Dermis blood vessel endothelial cell (primary cell): Measurements from ENCODE around the gene SEC14L2. TPM values are rescaled to one million over a fixed set of nuclear protein-coding genes. Genes with fewer than 3 reads are reported as not detected.

Source experiments
- DNase-seq: peaks from one replicate; pipeline ENCODE4 v3.0.0; 2010
- total RNA-seq: library from RNA; depleted of rRNA; stranded (reverse); fragments of >200 nt; gene quantifications from 2 replicates; pipeline ENCODE4 v1.2.3, GENCODE V29; 2014

SEC14L2 gene
- total RNA-seq: 16.2 and 17.0 TPM in 2 replicates

DNA sequence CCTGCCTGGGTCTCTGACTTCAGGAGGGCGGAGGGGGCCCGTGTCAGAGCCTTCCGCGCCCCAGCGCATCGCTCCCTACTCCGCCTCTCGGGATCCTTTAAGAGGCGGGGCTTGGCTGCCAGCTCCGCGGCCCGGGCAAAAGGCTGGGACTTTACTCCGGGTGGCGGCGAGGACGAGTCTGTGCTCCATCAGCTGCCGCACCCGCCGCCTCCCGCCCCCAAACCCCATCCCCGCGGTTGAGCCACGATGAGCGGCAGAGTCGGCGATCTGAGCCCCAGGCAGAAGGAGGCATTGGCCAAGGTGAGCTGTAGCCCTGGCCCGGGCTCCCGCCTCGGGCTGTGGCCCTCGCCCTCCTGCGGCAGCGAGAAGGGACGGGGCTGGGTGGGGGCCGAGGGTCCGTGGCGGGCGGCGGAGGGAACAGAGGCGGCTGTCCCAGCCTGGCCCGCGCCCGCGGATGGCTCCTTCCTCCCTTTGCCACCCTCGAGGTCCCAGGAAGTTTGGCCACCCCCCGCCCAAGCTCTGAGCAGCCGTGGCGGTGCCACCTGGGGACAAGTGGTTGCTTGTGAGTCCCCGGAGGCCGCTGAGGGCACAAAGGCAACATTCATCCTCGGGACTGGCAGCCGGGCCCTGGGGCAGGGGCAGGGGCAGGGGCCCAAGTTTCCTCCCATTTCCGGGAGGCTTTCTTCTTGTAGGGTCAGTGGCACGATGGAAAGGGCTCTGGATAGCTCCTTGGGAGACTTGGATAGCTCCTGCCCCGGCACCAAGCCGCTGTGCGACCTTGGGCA lies at the start of gene SEC14L2:
Gene SEC14L2, plus strand, starts transcription at position 148 of the 785 bp plus-strand sequence. Its CDS starts 99 bp downstream, at position 247.
- DNase-seq: peak; percentile 61

- DNase-seq: no peak
Measured at GRCh38 chr22:30347255-30347892, 49.4 kb upstream of the SEC14L2 start.

DNA sequence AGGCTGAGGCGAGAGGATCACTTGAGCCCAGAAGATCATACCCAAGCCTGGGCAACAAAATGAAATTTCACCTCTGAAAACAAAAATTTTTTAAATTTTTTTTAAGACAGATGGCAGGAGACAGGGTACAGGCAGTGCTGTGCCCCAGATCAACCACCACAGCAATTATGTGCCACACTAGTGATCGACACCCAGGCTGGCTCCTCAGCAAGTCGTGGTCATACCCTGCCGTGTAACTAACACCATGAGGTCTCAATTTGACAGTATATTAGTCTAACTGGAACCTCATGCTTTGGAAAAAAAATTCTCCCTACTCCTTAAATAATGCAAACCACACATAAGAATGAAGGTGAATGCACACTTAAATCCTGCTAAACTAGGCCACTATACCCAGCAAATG lies 48.4 kb upstream of the SEC14L2 start:
- DNase-seq: no peak

GRCh38 chr22:30348809-30349208 lies 48.0 kb upstream of the SEC14L2 start:
- DNase-seq: no peak

- no peak for DNase-seq
Measured at GRCh38 chr22:30351226-30351625, 45.6 kb upstream of the SEC14L2 start.

DNA sequence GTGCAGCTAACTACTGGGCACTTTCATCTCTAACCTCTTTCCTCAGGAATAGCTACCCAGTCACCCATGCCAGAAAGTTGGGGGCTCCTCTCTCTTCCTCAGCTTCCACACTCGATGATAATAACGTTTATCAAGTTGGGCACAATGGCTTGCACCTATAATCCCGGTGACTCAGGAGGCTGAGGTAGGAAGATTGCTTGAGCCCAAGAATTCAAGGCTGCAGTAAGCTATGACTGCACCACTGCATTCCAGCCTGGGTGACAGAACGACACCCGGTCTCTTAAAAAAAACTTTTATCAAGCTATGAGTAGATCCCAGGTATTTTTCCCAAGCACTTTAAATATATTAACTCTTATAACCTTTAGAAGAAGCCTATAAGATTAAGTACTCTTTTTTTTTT lies 42.2 kb upstream of the SEC14L2 start:
- DNase-seq: no peak

- peak; percentile 94 for DNase-seq
Measured at GRCh38 chr22:30356449-30357235, 40.2 kb upstream of the SEC14L2 start, which contains the start of the genes CCDC157 and SF3A1. TSS of gene CCDC157 (plus strand) at chr22:30357007. CDS start at chr22:30366001, 8,994 bp downstream. TSS of gene SF3A1 (minus strand) at chr22:30356894. CDS start at chr22:30356792, 102 bp downstream.

DNA sequence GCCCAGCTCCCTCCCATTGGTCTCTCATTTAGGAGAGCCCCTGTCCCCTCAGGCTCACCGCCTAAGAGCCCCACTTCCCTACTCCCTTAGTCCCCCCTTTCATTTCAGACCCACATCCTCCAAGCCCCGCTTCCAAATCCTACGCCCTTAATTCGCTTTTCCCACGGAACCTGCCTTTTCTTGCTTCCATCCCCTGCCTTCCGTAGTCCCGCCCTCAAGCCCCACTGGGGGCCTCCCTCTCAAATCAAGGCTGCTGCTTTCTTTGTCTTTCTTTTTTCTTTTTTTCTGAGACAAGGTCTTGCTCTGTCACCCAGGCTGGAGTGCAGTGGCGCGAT lies 39.6 kb upstream of the SEC14L2 start:
- DNase-seq: no peak

GRCh38 chr22:30357650-30358215 lies 39.1 kb upstream of the SEC14L2 start:
- DNase-seq: no peak

- no peak for DNase-seq
Measured at GRCh38 chr22:30358541-30358940, 38.3 kb upstream of the SEC14L2 start.

DNA sequence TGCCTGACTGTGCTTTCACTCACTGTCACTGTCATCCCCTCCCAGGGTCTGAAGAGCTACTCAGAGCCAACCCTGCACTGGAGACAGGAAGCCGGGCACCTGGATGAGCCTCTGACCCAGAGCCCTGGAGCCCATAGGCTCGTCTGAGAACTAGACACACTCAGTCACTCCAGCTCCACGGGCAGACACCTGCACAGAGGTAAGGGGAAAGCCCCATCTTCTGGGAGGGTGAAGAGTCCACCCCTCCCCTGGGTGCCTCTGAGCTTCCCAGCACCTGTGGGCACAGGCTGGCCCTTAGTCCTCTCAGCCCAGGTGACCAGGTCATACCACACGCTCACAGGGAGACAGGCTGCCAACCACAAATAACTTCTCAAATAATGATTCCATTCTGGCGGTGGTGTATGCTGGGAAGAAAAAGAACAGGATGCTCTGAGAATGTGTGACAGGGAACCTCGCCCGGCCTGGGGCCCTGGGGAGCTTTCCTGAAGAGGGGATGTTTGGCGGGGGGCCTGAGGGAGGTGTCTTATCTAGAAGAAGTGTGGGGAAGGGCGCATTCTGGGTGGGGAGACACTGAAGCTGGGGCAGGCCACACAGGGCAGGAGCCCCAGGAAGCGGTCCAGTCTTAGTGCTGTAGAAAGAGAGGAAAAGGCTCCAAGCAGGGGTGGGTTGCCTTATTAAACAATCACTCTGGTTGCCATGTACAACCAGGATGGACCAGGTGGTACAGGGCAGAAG lies 34.7 kb upstream of the SEC14L2 start:
- no peak for DNase-seq

DNA sequence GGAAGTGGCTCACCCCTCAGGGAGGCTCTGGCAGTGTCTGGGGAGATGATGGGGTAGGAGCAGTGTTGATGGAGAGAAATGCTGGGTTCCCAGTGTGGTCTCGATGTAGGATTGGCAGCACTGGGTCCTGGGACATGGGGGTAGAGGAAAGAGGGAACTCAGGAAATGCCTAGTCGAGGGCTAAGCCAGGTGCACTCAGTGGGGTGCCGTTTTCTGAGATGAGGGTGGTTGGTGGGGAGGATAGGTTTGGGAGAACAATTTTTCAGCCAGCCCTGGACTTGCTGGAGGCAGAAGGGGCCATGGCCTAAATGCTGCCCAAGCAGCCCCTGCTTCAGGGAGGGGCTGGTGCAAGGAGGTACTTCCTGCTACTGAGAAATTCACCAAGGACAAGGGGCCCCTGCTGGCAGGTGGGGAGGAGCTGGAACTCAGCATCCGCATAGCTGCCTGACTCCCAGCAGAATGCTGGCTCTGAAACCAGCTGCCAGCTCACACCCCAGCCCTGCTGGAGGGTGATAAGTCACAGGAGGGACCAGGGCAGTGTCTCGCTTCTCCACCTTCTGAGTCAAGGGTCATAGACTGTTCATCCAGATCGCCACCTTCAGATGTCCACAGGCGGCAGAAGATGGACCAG lies 34.1 kb upstream of the SEC14L2 start:
- DNase-seq: no peak

- DNase-seq: no peak
Measured at GRCh38 chr22:30365891-30366290, 30.9 kb upstream of the SEC14L2 start.

GRCh38 chr22:30368420-30368819 lies 28.4 kb upstream of the SEC14L2 start:
- no peak for DNase-seq

GRCh38 chr22:30370641-30371230 lies 26.1 kb upstream of the SEC14L2 start:
- no peak for DNase-seq

GRCh38 chr22:30371321-30371720 lies 25.5 kb upstream of the SEC14L2 start:
- DNase-seq: no peak

DNA sequence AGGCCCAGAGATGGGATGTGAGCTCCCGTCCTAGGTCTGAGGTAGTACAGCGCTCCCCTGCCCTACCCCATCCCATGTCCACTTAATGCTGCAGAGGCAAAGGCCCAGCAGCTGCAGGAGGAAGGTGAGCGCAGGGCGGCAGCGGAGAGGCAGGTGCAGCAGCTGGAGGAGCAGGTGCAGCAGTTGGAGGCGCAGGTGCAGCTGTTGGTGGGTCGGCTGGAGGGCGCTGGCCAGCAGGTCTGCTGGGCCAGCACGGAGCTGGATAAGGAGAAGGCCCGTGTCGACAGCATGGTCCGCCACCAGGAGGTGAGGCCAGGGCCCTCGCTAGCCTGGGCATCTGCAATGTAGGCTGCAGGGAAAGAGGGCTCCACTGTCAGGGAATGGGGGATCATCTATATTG lies 24.8 kb upstream of the SEC14L2 start:
- DNase-seq: no peak

DNA sequence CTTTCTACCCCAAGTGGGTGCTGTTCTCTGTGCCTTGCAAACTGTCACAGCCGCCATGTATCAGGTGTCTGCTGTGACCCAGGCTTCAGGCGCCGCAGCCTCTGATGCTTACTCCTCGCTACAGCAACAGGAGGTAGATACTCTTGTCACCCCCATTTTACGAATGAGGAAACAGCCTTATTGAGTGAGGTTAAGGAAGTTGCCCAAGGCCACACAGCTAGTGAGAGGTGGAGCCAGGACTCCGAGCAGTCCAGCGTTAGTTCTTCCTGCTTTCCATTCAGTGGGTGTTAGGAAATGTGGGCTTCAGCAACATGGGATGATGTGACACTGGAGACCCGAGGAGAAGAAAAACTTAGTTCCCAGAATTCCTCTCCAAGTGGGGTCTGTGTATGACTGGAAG lies 23.9 kb upstream of the SEC14L2 start:
- DNase-seq: no peak

DNA sequence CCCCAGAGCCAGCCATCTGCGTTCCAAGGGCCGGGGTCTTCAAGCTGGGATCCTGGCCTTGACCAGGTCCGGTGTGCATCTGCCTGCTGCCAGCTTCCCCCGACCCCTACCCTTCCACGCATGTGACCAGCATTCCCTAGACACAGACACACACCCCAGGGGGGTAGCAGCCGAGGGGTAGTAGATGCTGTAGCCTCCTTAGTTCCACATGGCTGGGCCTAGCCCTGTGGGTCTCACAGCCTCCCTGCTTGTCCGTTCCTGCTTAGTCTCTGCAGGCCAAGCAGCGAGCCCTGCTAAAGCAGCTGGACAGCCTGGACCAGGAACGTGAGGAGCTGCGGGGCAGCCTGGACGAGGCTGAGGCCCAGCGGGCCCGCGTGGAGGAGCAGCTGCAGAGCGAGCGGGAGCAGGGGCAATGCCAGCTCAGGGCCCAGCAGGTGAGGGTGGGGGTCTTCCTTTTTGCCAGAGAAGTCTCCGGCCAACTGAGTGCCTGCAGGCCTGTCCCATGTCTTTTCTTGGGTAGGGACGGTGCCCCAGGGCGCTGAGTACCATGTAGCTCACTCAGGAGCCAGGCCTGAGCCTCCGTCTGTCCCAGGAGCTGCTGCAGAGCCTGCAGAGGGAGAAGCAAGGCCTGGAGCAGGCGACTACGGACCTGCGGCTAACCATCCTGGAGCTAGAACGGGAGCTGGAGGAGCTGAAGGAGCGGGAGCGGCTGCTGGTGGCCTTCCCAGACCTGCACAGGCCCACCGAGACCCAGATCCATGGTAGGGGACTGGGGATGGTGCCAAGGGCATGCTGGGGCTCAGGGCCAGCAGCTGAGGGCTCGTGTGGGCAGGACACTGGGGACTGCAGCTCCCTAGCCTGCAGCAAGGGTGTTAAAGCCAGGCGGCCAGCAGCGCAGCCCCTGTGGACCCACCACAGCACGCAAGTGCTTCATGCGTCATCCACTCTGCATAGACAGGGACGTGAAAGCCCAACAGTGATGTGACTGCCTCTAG lies 23.2 kb upstream of the SEC14L2 start:
- DNase-seq: no peak

GRCh38 chr22:30375312-30375849 lies 21.4 kb upstream of the SEC14L2 start:
- DNase-seq: no peak
